HT1080 (cell line): ENCODE results near the gene ZNF175. TPM values are rescaled to one million over a fixed set of nuclear protein-coding genes. Genes with fewer than 3 reads are reported as not detected.

Experiments used
- DNase-seq: peaks from one replicate; pipeline ENCODE4 v3.0.0-alpha.2; 2015; ENCODE audit warnings: low read depth
- total RNA-seq: library from RNA; depleted of rRNA; stranded (reverse); fragments of >200 nt; shearing (Covaris generic); gene quantifications from 2 replicates; pipeline ENCODE4 v1.2.3, GENCODE V29; 2014

The ZNF175 gene
- total RNA-seq, 1 experiment from 2014 or later, result 5.7 TPM

- no peak for DNase-seq
Measured at GRCh38 chr19:51587264-51588191, 16.4 kb downstream of the ZNF175 start.

- no peak for DNase-seq
Measured at GRCh38 chr19:51589511-51589910, 18.4 kb downstream of the ZNF175 start.

GRCh38 chr19:51590441-51590840 lies 19.4 kb downstream of the ZNF175 start:
- DNase-seq, result no peak

GRCh38 chr19:51592521-51592920 lies 21.4 kb downstream of the ZNF175 start:
- DNase-seq, result no peak

- DNase-seq, result no peak
Measured at GRCh38 chr19:51593138-51593890, 22.2 kb downstream of the ZNF175 start.

- DNase-seq, result peak; percentile 94
Measured at GRCh38 chr19:51593969-51594773, 23.1 kb downstream of the ZNF175 start.

- DNase-seq, result no peak
Measured at GRCh38 chr19:51594774-51595109, 23.7 kb downstream of the ZNF175 start.

- DNase-seq, result no peak
Measured at GRCh38 chr19:51595190-51596175, 24.4 kb downstream of the ZNF175 start.

- no peak for DNase-seq
Measured at GRCh38 chr19:51598159-51598915, 27.3 kb downstream of the ZNF175 start.

- no peak for DNase-seq
Measured at GRCh38 chr19:51599084-51599483, 28.0 kb downstream of the ZNF175 start.

GRCh38 chr19:51600940-51601580 lies 30.0 kb downstream of the ZNF175 start:
- no peak for DNase-seq

GRCh38 chr19:51602189-51602854 lies 31.2 kb downstream of the ZNF175 start:
- DNase-seq, result no peak

GRCh38 chr19:51607077-51607476 lies 36.0 kb downstream of the ZNF175 start:
- no peak for DNase-seq

GRCh38 chr19:51607920-51608562 lies 37.0 kb downstream of the ZNF175 start:
- peak; percentile 52 for DNase-seq

- DNase-seq, result no peak
Measured at GRCh38 chr19:51610576-51610975, 39.5 kb downstream of the ZNF175 start.

GRCh38 chr19:51614789-51615188 lies 43.7 kb downstream of the ZNF175 start:
- no peak for DNase-seq

- no peak for DNase-seq
Measured at GRCh38 chr19:51615991-51616390, 44.9 kb downstream of the ZNF175 start.

- no peak for DNase-seq
Measured at GRCh38 chr19:51621178-51621577, 50.1 kb downstream of the ZNF175 start.
